GM19193 (cell line): ENCODE results near the gene CTNNA1.

Source experiments
- POLR2A ChIP-seq: IDR thresholded peaks from 4 replicates; pipeline ENCODE4 v1.6.1; 2011; ENCODE audit not compliant: insufficient read depth, insufficient read length; ENCODE audit errors: extremely low read depth

The CTNNA1 gene

DNA sequence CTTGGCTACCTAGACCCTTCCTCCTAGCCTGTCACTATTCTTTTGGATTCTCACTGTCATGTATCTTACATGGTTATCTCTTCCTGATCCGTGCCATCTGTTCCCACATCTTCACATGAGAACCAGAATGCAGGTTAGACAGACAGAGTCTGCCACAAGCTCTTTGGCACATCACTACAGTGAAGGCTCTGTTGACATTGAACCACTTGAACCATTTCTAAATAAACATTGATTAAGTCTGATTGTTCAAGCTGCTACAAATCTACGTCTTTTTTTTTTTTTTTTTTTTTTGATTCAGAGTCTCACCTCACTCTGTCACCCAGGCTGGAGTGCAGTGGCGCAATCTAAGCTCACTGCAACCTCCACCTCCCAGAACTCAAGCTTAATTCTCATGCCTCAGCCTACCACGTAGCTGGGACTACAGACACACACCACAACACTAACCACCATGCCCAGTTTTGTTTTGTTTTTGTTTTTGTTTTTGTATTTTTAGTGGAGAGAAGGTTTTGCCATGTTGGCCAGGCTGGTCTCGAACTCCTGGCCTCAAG is 207.0 kb downstream of the CTNNA1 start:
- TF ChIP-seq POLR2A = no peak

DNA sequence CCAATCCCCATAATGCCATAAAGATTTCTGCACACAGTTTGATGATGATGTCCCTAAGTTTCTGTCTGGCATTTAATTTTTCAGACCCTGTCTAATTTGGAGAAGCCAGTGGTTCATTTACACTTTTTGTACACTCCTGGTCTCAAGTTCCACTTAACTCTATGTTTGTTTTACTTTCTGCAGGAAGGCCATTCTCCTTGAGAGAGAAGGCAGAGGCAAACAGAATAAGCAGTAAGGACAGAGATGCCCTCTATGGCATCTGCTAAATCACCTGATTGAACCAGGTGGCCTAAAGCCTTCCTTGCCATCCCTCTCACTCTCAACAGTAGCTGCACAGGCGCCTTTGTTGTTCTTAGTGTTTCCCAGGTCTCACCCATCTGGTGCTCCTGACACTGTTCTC is 208.0 kb downstream of the CTNNA1 start:
- no peak for TF ChIP-seq POLR2A

DNA sequence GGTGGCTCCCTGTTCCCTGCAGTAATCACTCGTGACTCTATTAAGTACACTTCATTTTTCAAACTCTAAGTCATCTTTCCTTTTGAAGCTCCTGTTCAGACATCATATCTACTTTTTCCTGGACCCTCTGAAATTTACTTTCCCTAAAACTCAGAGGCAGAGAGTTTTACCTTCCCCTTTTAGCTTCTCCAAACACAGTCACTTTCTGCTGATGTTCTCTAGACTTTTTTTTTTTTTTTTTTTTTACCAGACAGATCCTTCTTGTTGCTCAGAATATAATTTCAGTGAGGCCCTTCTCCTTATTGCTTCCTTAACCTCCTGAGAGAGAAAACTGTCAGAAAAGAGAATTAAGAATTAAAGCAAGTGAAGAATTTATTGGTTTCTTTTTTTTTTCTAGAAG is 208.5 kb downstream of the CTNNA1 start:
- TF ChIP-seq POLR2A = no peak

DNA sequence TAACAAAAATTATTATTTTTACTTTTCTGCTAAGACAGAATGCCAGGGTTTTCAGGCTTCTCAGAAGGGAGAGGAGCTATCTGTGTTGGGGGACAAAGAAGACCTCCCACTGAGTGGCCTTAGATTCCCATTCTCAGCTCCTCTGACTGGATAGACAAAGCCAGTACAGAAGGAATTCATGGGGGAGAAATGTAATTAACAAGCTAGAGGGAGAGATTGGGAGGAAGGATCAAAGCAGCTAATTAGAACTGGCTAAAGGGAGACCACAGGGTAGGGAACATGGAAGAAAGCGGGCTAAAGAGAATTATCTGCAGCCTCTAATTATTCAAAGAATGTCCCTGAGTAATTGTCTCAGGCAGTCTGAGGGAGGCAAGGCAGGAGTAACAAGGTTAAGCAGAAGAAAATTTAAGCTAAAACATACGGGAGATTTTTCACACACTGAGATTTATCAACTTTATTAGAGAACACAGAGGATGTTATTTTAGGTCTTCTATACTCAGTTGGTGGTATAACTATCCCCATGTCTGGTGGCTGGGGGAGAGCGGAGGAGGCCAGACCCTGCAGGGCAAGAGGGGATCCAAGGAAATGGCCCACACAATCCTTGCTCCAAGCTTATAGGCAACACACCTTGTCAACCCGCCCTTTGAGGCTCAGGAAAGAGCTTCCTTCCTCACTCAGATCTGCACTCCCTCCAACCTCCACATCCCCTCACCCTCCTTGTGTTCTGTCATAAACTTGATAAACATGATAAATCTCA is 209.6 kb downstream of the CTNNA1 start:
- no peak for TF ChIP-seq POLR2A

DNA sequence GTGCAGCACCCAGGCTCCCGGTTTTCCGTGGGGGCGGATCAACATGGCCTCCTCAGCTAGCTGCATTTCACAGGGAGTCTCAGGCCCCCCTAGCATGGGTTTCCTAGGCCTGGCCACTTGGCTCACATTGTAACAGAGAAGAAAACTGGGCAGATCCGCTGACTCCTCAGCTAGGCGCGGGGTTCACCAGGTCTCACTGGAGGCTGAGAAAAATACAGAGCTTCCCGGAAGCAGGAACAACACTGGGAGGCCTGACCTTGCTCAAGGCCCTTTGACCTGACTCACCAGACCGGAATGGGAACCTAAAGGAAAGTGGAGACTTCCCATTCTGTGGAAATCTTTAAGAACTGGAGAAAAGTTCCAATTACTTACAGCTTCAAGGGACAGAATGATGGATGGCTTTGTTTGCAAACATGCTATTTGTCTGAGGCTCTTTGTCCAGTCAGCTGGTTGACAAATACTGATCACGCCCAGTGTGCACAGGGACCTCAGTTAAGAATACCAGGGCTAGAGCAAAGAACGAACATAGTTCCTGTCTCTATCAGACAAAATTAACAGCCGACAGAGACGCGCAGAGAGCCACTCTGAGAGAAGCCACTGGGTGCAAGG is 210.6 kb downstream of the CTNNA1 start:
- no peak for TF ChIP-seq POLR2A

DNA sequence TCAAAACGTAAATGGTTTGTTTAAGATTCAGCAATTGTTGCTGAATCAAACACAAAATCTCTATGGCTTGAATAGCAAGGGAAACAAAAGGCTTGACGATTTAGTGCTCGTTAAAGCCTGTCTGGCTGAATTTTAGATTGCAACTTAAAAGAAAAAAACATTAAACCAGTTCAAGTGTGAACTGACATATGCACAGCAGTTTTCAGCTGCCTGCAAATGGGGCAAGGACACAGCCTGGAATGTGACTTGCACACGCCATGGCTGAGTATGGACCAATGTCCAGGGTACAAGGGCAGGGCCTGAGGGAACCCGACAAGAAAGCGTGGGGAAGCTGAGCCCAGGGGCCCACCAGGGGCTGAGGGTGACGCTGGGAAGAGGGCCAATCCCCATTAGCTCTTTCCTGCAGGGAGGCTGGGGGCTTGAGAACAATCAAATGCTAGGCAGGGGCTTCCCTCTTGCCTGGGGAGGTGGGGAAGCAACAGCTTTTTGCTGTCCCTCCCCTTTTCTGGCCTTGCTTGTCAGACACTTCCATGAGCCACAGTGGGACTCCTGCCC is 211.5 kb downstream of the CTNNA1 start:
- no peak for TF ChIP-seq POLR2A

DNA sequence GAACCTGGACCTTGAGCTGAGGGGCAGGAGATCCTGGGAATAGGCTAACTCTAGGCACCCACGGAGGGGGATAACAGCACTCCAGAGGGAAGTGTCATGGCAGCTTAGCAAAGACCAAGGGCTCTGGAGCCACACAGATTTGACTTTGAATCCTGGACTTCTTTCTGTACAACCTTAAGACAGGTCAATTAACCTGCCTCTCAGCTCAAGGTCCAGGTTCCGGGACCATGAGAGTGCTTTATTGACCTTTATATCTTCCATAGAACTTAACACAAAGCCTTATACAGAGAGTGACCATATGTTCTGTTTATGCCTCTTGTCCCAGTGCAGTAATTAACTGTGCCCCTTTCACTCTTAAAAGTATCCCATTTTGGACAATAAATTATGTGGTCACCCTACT is 212.4 kb downstream of the CTNNA1 start:
- no peak for TF ChIP-seq POLR2A

DNA sequence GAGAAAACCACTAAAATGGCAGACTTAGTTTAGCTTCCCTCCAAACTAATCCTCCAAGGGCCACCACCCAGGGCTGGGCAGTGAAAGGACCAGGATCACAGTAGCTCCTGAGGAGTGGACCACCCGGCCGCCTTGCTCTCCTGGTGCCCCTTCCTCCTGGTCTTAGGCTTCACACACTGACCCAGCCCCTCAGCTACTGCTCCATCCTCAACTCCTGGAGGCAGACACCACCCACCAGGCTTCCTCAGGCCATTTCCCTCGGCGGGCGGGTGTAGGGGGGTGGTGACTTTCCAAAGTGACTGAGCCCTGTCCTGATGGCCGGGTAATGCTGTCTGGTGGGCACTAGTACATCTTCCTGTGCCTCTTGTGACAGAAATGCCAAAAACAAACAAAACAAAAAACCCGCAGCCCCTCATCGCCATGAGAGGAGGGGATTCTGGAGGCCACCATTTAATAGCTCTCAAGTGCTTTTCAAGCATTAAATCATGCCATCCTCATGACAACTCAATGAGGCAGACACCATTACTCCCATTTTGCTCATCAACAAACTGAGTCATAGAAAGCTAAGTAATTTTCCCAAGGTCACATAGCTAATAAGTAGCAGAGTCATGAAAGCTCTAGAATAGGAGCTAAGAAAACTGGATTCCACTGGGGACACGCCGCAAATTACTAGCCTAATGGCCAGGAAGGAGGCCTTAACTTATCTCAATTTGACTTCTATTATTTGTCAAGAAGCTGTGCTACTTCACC is 213.2 kb downstream of the CTNNA1 start:
- no peak for TF ChIP-seq POLR2A

DNA sequence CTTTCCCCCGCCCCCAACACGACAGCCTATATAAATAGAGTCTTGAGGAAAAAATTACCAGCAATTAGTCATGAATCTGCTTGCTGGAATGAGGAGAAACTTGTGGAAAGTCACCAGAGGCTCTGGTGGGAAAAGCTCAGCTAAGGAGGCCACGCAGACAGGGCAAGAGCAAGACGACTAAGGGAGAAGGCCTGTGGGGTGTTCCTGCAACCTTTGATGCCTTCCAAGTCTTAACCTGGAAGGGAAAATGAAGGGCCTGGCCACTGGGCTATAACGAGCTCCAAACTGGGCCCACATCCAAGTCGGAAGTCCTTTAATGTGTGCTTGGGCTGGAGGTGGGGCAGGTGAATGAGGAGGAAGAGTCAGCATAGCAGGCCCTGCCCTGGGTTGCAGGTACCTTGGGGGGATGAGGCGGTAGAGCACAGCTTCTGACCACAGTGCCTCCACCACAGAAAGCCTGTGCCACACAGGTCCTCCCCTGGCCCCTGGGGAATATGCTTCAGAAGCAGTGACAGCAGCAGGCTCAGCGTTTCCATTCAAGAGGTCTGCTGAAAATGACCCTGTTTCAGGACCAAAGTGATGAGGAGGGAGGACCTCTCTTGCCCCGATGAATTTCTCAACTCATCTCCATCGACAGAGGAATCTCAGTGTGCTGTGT is 214.7 kb downstream of the CTNNA1 start:
- no peak for TF ChIP-seq POLR2A

DNA sequence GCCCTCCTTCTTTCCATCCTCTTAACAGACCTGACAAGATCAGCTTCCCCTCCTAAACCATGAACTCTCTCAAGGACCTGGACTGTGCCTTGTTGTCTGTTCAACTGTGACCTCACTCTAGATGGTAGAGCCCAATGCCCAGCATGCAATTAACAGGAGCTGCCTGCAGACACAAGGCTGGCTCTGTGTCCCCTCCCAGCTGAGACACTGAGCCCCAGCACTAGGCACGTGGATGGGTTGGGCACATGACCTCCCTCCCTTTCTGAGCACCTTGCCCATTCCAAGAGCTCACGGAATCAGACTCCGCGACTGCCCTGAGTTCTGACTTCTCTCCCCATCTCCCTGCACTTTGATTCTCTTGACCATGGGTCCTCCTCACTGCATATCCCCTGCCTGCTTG is 215.4 kb downstream of the CTNNA1 start:
- TF ChIP-seq POLR2A = no peak

DNA sequence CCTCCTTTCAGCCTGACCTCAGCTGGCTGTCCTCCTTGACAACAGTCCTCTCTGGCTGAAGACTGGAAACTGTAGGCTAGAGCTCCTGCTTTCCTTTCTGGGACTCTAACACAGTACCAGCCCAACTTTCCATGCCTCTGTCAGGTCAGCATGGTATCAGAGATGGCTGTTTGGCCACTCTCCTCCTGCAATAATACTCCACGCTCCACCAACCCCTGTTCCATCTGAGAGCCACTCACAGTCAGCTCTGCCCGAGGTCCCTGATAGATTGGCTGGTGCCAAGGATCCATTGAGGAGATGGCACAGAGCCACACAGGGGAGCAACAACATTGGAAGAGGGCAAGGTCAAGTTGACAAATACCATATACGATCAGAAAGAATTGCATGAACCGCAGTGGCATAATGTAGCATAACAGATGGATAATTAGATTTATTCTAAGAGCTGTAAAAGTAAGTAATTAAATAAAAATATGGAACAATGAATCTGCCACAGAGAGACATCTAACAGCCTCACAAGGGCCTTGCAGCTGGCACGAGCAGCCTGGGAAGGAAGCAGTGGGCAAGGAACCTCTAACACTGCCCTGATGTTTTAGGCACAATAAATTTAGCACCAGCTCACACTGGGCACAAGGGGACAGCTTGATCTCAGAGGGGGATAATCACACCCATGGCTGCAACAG is 216.2 kb downstream of the CTNNA1 start:
- TF ChIP-seq POLR2A = no peak

DNA sequence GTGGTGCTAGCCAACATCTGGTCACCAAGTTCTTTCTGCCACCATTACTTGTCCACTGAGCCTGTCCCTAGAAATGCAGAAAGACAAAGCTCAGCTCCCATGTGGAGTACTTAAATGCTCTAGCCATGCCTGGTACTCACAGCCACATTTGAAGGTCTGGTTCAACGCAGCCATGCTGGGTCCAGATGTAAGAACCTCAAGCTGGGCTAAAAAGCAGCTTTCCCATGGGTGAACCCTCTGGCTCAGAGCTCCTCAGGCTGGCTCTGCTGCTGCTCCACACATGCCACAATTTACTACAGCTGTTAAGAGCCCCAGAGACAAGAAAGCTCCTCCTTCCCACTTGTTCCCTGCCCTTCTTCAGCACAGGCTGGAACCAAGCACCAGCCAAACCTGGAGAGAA is 219.0 kb downstream of the CTNNA1 start:
- TF ChIP-seq POLR2A = no peak

DNA sequence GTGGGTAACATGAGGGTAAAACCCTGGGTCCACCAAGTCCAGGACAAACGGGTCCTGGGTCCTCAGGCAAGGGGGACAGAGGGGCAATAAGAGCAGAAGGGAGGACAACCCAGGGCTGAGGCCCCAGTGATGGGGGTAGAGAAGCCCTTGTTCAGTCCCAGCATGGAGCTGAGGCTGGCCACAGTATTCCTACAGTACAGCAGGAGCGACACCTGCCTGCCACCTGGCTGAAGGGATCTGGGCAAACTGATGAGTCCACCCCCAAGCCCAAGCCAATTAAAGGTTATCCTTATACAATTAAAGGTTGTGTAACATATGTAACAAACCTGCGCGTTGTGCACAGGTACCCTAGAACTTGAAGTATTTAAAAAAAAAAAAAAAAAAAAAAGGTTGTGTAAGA is 219.6 kb downstream of the CTNNA1 start:
- TF ChIP-seq POLR2A = no peak
